Glutamatergic neuron (in vitro differentiated cells): Measurements from ENCODE around the gene MTG1. TPM values are rescaled to one million over a fixed set of nuclear protein-coding genes. Genes with fewer than 3 reads are reported as not detected.
"Not testable (repeated sequence)": the region's sequence is repeated elsewhere in the genome, so short reads cannot be mapped to it uniquely, and the experiment has no call there.

Experiments
- DNase-seq: peaks from one replicate; pipeline ENCODE4 v3.0.0; 2022
- H3K27ac Mint-ChIP-seq: one replicate; pipeline ENCODE4 v1.8.0; 2020; ENCODE audit warnings: mild to moderate bottlenecking, mixed read lengths, inconsistent platforms; ENCODE audit not compliant: unreplicated experiment
- H3K27me3 Mint-ChIP-seq: one replicate; pipeline ENCODE4 v1.8.0; 2020; ENCODE audit warnings: mild to moderate bottlenecking, moderate library complexity, mixed read lengths, inconsistent platforms; ENCODE audit not compliant: unreplicated experiment
- H3K36me3 Mint-ChIP-seq: one replicate; pipeline ENCODE4 v1.8.0; 2020; ENCODE audit warnings: mild to moderate bottlenecking, mixed read lengths, inconsistent platforms; ENCODE audit not compliant: unreplicated experiment
- H3K4me1 Mint-ChIP-seq: one replicate; pipeline ENCODE4 v1.8.0; 2020; ENCODE audit warnings: mild to moderate bottlenecking, low read depth, mixed read lengths, inconsistent platforms; ENCODE audit not compliant: unreplicated experiment
- H3K4me3 Mint-ChIP-seq: one replicate; pipeline ENCODE4 v1.8.0; 2020; ENCODE audit warnings: mild to moderate bottlenecking, mixed read lengths, inconsistent platforms; ENCODE audit not compliant: unreplicated experiment
- H3K9me3 Mint-ChIP-seq: one replicate; pipeline ENCODE4 v1.8.0; 2020; ENCODE audit warnings: mild to moderate bottlenecking, moderate library complexity, mixed read lengths, inconsistent platforms; ENCODE audit not compliant: unreplicated experiment
- CTCF ChIP-seq: fragments of 200-600 bp; sonication (generic); IDR thresholded peaks from one replicate; pipeline ENCODE4 v1.5.0; 2021; ENCODE audit not compliant: partially characterized antibody, unreplicated experiment
- total RNA-seq: library from RNA; stranded (reverse); fragmentation: NEBNext Ultra II Directional; extraction: Animal tissue kit (Norgen Biotek cat#: 25700); gene quantifications from one replicate; pipeline ENCODE4 v1.2.1, GENCODE V29; 2021; ENCODE audit not compliant: unreplicated experiment

The MTG1 gene
- total RNA-seq, 1 donor from 2014 or later = 76.4 TPM

- H3K4me3 Mint-ChIP-seq = no peak overlapping the region
- no peak overlapping the region for H3K27ac Mint-ChIP-seq
- peaks cover 2% of the 10 kb centered on the region for H3K9me3 Mint-ChIP-seq
- peaks cover 7% of the 10 kb centered on the region for H3K27me3 Mint-ChIP-seq
- H3K36me3 Mint-ChIP-seq = peaks cover 49% of the 10 kb centered on the region
- H3K4me1 Mint-ChIP-seq = no peaks in the 10 kb centered on the region
- TF ChIP-seq CTCF = no peak
- DNase-seq = no peak
Observed at GRCh38 chr10:133405844-133406527, 12.0 kb downstream of the MTG1 start.

- Mint-ChIP-seq H3K27ac (no peak overlapping the region), H3K27me3 (peaks cover 12% of the 10 kb centered on the region), H3K9me3 (peaks cover 32% of the 10 kb centered on the region), H3K4me3 (no peak overlapping the region), H3K4me1 (no peaks in the 10 kb centered on the region), H3K36me3 (peaks cover 75% of the 10 kb centered on the region)
- DNase-seq = no peak
- TF ChIP-seq CTCF = no peak
Observed at GRCh38 chr10:133411523-133412380, 17.8 kb downstream of the MTG1 start.

- peaks cover 71% of the 10 kb centered on the region for H3K36me3 Mint-ChIP-seq
- DNase-seq = no peak
- H3K4me1 Mint-ChIP-seq = no peaks in the 10 kb centered on the region
- no peak overlapping the region for H3K4me3 Mint-ChIP-seq
- H3K27ac Mint-ChIP-seq = no peak overlapping the region
- peaks cover 32% of the 10 kb centered on the region for H3K9me3 Mint-ChIP-seq
- H3K27me3 Mint-ChIP-seq = peaks cover 12% of the 10 kb centered on the region
- no peak for TF ChIP-seq CTCF
Observed at GRCh38 chr10:133412381-133412711, 18.4 kb downstream of the MTG1 start.

- Mint-ChIP-seq H3K36me3 (peaks cover 52% of the 10 kb centered on the region), H3K9me3 (peaks cover 32% of the 10 kb centered on the region)
- H3K27ac Mint-ChIP-seq, H3K4me3 Mint-ChIP-seq, DNase-seq, H3K4me1 Mint-ChIP-seq, H3K27me3 Mint-ChIP-seq: not testable (repeated sequence)
Observed at GRCh38 chr10:133414401-133414800, 20.4 kb downstream of the MTG1 start.

GRCh38 chr10:133415752-133416151 lies 21.8 kb downstream of the MTG1 start:
- H3K27ac Mint-ChIP-seq = no peak overlapping the region
- no peaks in the 10 kb centered on the region for H3K4me1 Mint-ChIP-seq
- H3K27me3 Mint-ChIP-seq = peaks cover 10% of the 10 kb centered on the region
- no peak overlapping the region for H3K4me3 Mint-ChIP-seq
- peaks cover 32% of the 10 kb centered on the region for H3K9me3 Mint-ChIP-seq
- peaks cover 41% of the 10 kb centered on the region for H3K36me3 Mint-ChIP-seq
- no peak for TF ChIP-seq CTCF
- DNase-seq = no peak
